Neural cell (in vitro differentiated cells): Measurements from ENCODE around the gene HOXC13. TPM values are rescaled to one million over a fixed set of nuclear protein-coding genes. Genes with fewer than 3 reads are reported as not detected.

Experiments
- H2AFZ ChIP-seq: fragments of 200-600, 300-800 bp; sonication (generic), shearing (Covaris generic); 2 replicates; pipeline ENCODE4 v1.6.0; 2014; ENCODE audit warnings: low read depth, mild to moderate bottlenecking, antibody characterized with exemption, low read length, moderate library complexity
- H3F3A ChIP-seq: fragments of 200-600 bp; shearing (Covaris generic); 2 replicates; pipeline ENCODE4 v1.6.1; 2016; ENCODE audit warnings: mild to moderate bottlenecking, moderate library complexity, mixed read lengths, antibody characterized with exemption, low read length; ENCODE audit not compliant: insufficient read depth, poor library complexity, severe bottlenecking
- H3K27ac ChIP-seq: fragments of 200-600, 300-800 bp; sonication (generic), shearing (Covaris generic); 2 replicates; pipeline ENCODE4 v1.5.1; 2014; ENCODE audit warnings: mild to moderate bottlenecking, low read length, moderate library complexity
- H3K27me3 ChIP-seq: fragments of 300-800, 200-600 bp; sonication (generic), shearing (Covaris generic); 2 replicates; pipeline ENCODE4 v1.6.0; 2014; ENCODE audit warnings: mild to moderate bottlenecking, low read depth, low read length, moderate library complexity; ENCODE audit not compliant: insufficient read depth
- H3K36me3 ChIP-seq: fragments of 300-800, 200-600 bp; sonication (generic), shearing (Covaris generic); 2 replicates; pipeline ENCODE4 v1.5.1; 2014; ENCODE audit warnings: mild to moderate bottlenecking, antibody characterized with exemption, low read length, moderate library complexity; ENCODE audit not compliant: insufficient read depth
- H3K4me2 ChIP-seq: fragments of 300-800, 200-600 bp; sonication (generic), shearing (Covaris generic); 2 replicates; pipeline ENCODE4 v1.6.0; 2014; ENCODE audit warnings: mild to moderate bottlenecking, low read length
- H3K4me3 ChIP-seq: fragments of 300-800, 200-600 bp; sonication (generic), shearing (Covaris generic); 2 replicates; pipeline ENCODE4 v1.5.1; 2014; ENCODE audit warnings: mild to moderate bottlenecking, low read length, moderate library complexity
- H3K79me2 ChIP-seq: fragments of 200-600 bp; shearing (Covaris generic); replicated peaks from 2 replicates; pipeline ENCODE4 v1.6.0; 2014; ENCODE audit warnings: mild to moderate bottlenecking, low read length, moderate library complexity; ENCODE audit not compliant: insufficient read depth
- H3K9ac ChIP-seq: fragments of 300-800, 200-600 bp; sonication (generic), shearing (Covaris generic); 2 replicates; pipeline ENCODE4 v1.6.1; 2016; ENCODE audit warnings: mild to moderate bottlenecking, low read length, mixed read lengths
- H3K9me2 ChIP-seq: fragments of 200-600 bp; shearing (Covaris generic); 2 replicates; pipeline ENCODE4 v1.6.1; 2016; ENCODE audit warnings: mild to moderate bottlenecking, low read length, mixed read lengths; ENCODE audit not compliant: insufficient read depth
- H3K9me3 ChIP-seq: fragments of 200-600, 300-800 bp; sonication (generic), shearing (Covaris generic); 2 replicates; pipeline ENCODE4 v1.6.1; 2016; ENCODE audit warnings: mild to moderate bottlenecking, mixed run types, low read length, moderate library complexity, mixed read lengths
- H4K20me1 ChIP-seq: fragments of 200-600 bp; shearing (Covaris generic); 2 replicates; pipeline ENCODE4 v1.6.1; 2016; ENCODE audit warnings: mild to moderate bottlenecking, mixed run types; ENCODE audit not compliant: insufficient read depth
- EP300 ChIP-seq: fragments of 450-650 bp; conservative IDR thresholded peaks from 2 replicates; pipeline ENCODE4 v1.6.1; 2014; ENCODE audit warnings: antibody characterized with exemption, mild to moderate bottlenecking, moderate library complexity; ENCODE audit not compliant: poor library complexity, severe bottlenecking
- EZH2 ChIP-seq: fragments of 200-600, 300-800 bp; shearing (Covaris generic), sonication (generic); IDR thresholded peaks from 2 replicates; pipeline ENCODE4 v1.6.1; 2014; ENCODE audit warnings: antibody characterized with exemption, low read length, borderline replicate concordance, mild to moderate bottlenecking; ENCODE audit not compliant: insufficient read depth, poor library complexity, severe bottlenecking
- MXI1 ChIP-seq: fragments of 450-650 bp; conservative IDR thresholded peaks from 2 replicates; pipeline ENCODE4 v1.6.1; 2014; ENCODE audit warnings: antibody characterized with exemption, mild to moderate bottlenecking; ENCODE audit not compliant: poor library complexity, severe bottlenecking
- POLR2AphosphoS5 ChIP-seq: IDR thresholded peaks from 2 replicates; pipeline ENCODE4 v1.6.1; 2012
- RAD21 ChIP-seq: fragments of 450-650 bp; conservative IDR thresholded peaks from 2 replicates; pipeline ENCODE4 v1.6.1; 2014; ENCODE audit warnings: antibody characterized with exemption, mild to moderate bottlenecking, moderate library complexity
- SMC3 ChIP-seq: fragments of 450-650 bp; conservative IDR thresholded peaks from 2 replicates; pipeline ENCODE4 v1.6.1; 2014; ENCODE audit warnings: antibody characterized with exemption, mild to moderate bottlenecking, moderate library complexity; ENCODE audit not compliant: poor library complexity
- TAF1 ChIP-seq: IDR thresholded peaks from 2 replicates; pipeline ENCODE4 v1.6.1; 2012; ENCODE audit warnings: low read depth
- polyA plus RNA-seq: library from polyadenylated mRNA; depleted of rRNA; stranded (reverse); fragments of >200 nt; gene quantifications from 2 replicates; pipeline ENCODE4 v1.2.3, GENCODE V29; 2014
- TF ChIP-seq, protein P1 (sequence below): fragments of 450-650 bp; IDR thresholded peaks from 2 replicates; pipeline ENCODE4 v1.5.1; 2014; ENCODE audit warnings: antibody characterized with exemption, mild to moderate bottlenecking, moderate library complexity; ENCODE audit not compliant: poor library complexity, severe bottlenecking
- TF ChIP-seq, protein P2 (sequence below): IDR thresholded peaks from 2 replicates; pipeline ENCODE4 v1.6.1; 2012; ENCODE audit warnings: borderline replicate concordance

Gene HOXC13
- polyA plus RNA-seq, 1 donor from 2014 or later = not detected

DNA sequence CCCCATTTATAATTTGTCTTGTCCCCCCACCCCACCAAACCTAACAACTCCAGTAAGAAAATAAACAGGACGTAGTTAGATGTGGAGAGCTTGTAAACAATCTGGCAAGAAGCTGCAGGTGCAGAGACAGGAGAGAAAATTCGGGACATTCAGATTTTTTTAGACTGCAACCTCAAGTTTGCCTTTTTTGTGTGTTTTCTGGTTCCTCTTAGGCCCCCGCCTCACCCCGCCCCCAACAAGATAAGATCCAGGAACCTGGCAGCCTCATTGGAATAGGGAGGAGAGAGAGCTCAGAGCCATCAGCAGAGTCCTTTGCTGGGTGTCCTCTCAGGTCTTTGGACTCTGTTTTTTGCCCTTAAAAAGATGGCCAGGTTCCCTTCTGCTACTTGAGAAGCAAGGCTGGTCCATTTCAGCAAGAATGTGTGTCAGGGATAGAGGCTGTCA lies 49.2 kb downstream of the HOXC13 start:
- no peak overlapping the region for H3K4me2 ChIP-seq
- no peak overlapping the region for H3K4me3 ChIP-seq
- H3K9me2 ChIP-seq = no peaks in the 10 kb centered on the region
- H3K27me3 ChIP-seq = peaks cover 100% of the 10 kb centered on the region
- no peaks in the 10 kb centered on the region for H3K9me3 ChIP-seq
- no peaks in the 10 kb centered on the region for H3F3A ChIP-seq
- no peaks in the 10 kb centered on the region for H4K20me1 ChIP-seq
- no peaks in the 10 kb centered on the region for H3K36me3 ChIP-seq
- H3K27ac ChIP-seq = no peak overlapping the region
- no peak overlapping the region for H3K9ac ChIP-seq
- no peak overlapping the region for H2AFZ ChIP-seq
- no peaks in the 10 kb centered on the region for H3K79me2 ChIP-seq
- no peak for TF ChIP-seq RAD21

DNA sequence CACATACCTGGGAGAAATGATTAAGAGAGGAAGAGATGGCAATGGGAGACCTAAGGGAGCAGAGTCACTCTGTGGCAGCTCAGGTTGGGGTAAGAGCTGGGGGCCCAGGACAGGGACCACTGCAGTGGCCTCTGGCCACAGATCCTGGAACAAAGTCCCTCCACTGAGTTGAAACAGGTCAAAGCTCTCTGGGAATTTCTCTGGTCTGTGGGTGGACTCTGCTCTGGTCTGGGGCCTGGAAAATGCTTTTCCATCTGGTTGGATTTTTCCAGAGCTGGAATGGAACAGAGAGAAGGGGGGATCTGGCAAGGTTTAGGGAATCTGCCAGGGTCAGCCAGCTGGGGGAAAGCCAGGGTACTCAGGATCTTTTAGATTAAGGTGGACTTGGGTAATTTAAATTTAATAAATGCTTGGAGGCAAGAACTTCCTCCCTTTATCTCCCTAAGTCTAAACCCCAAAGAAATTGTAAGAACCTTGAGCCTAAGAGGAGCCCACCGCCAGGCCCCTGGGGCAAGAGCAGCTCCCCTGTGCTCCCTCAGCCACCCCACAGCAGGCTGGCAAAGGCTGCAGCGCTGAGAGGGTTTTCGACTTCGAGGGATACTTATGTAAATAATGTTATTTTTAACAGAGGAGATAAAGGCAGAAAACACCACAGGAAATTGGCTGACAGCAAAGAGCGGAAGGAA lies 50.1 kb downstream of the HOXC13 start:
- Histone ChIP-seq H3K36me3 (no peaks in the 10 kb centered on the region), H3K27ac (no peak overlapping the region), H3F3A (no peaks in the 10 kb centered on the region), H3K9me2 (no peaks in the 10 kb centered on the region), H3K4me3 (no peak overlapping the region), H4K20me1 (no peaks in the 10 kb centered on the region), H3K79me2 (no peaks in the 10 kb centered on the region), H3K27me3 (peaks cover 100% of the 10 kb centered on the region), H3K9ac (no peak overlapping the region), H3K9me3 (no peaks in the 10 kb centered on the region), H2AFZ (no peak overlapping the region), H3K4me2 (no peak overlapping the region)
- no peak for TF ChIP-seq EP300
- TF ChIP-seq, protein P1, sequence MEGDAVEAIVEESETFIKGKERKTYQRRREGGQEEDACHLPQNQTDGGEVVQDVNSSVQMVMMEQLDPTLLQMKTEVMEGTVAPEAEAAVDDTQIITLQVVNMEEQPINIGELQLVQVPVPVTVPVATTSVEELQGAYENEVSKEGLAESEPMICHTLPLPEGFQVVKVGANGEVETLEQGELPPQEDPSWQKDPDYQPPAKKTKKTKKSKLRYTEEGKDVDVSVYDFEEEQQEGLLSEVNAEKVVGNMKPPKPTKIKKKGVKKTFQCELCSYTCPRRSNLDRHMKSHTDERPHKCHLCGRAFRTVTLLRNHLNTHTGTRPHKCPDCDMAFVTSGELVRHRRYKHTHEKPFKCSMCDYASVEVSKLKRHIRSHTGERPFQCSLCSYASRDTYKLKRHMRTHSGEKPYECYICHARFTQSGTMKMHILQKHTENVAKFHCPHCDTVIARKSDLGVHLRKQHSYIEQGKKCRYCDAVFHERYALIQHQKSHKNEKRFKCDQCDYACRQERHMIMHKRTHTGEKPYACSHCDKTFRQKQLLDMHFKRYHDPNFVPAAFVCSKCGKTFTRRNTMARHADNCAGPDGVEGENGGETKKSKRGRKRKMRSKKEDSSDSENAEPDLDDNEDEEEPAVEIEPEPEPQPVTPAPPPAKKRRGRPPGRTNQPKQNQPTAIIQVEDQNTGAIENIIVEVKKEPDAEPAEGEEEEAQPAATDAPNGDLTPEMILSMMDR = no peak
- TF ChIP-seq TAF1 = no peak
- TF ChIP-seq EZH2 = no peak
- TF ChIP-seq POLR2AphosphoS5 = no peak
- TF ChIP-seq, protein P2, sequence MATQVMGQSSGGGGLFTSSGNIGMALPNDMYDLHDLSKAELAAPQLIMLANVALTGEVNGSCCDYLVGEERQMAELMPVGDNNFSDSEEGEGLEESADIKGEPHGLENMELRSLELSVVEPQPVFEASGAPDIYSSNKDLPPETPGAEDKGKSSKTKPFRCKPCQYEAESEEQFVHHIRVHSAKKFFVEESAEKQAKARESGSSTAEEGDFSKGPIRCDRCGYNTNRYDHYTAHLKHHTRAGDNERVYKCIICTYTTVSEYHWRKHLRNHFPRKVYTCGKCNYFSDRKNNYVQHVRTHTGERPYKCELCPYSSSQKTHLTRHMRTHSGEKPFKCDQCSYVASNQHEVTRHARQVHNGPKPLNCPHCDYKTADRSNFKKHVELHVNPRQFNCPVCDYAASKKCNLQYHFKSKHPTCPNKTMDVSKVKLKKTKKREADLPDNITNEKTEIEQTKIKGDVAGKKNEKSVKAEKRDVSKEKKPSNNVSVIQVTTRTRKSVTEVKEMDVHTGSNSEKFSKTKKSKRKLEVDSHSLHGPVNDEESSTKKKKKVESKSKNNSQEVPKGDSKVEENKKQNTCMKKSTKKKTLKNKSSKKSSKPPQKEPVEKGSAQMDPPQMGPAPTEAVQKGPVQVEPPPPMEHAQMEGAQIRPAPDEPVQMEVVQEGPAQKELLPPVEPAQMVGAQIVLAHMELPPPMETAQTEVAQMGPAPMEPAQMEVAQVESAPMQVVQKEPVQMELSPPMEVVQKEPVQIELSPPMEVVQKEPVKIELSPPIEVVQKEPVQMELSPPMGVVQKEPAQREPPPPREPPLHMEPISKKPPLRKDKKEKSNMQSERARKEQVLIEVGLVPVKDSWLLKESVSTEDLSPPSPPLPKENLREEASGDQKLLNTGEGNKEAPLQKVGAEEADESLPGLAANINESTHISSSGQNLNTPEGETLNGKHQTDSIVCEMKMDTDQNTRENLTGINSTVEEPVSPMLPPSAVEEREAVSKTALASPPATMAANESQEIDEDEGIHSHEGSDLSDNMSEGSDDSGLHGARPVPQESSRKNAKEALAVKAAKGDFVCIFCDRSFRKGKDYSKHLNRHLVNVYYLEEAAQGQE = no peak
- TF ChIP-seq MXI1 = no peak
- no peak for TF ChIP-seq RAD21
- no peak for TF ChIP-seq SMC3
